Right lobe of liver (tissue), 4 donors: ENCODE data around the gene IL25.

Source experiments
- CTCF ChIP-seq, 4 donors: fragments of 200-600 bp in 3 of 4; fragments of 450-650 bp in 1 of 4; IDR thresholded peaks; one replicate each; pipeline versions ENCODE4 v1.5.1 to v1.8.0; 2016 to 2022; ENCODE audit warnings: antibody characterized with exemption in 4 of 4, mild to moderate bottlenecking in 2 of 4
- POLR2A ChIP-seq: fragments of 450-650 bp; IDR thresholded peaks from one replicate; pipeline ENCODE4 v1.6.1; 2017; ENCODE audit warnings: antibody characterized with exemption, mild to moderate bottlenecking
- donor health status: DM: no; HTN: no; CAD: no.
- donor health status: DM: no; HTN: no; CAD: no.
- donor health status: DM: no; HTN: yes; CAD: no.

DNA sequence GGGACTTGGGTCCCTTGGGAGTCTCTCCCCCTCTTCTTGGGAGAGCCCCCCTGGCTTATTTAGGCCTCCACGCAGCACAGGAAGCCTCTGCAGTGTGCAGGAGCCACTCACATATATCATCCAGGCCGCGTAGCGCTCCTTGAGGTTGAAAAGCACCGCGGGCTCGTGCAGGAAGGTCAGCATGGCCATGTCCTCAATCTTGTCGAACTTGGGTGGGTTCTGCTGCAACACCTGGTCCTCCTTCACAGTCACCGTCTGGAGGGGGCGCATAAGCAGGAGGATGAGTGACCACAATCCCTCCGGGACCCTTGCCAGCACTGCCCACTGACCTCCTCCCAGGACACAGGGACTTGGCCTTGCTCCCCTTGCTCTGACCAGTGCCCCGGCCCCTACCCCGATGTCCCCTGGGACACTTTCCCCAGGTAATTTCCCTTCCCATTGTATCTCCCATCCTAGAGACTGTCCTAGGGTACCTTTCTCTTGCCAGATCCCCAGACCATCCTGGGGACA, 33.0 kb downstream of the IL25 start:
- TF ChIP-seq CTCF (IDR thresholded peaks at IDR 0.05) (no peak), POLR2A (no peak)
